C4-2B (cell line): ENCODE measurements around the gene PRND.

ENCODE experiments used
- H3K27ac ChIP-seq: fragments of 450-650 bp; 2 replicates; pipeline ENCODE4 v1.5.1; 2017
- ZFX ChIP-seq: fragments of 450-650 bp; IDR thresholded peaks from 2 replicates; pipeline ENCODE4 v1.6.1; 2017
- TF ChIP-seq, protein P1 (sequence below): fragments of 450-650 bp; conservative IDR thresholded peaks from 2 replicates; pipeline ENCODE4 v1.5.1; 2017; ENCODE audit warnings: mild to moderate bottlenecking

Gene PRND, protein sequence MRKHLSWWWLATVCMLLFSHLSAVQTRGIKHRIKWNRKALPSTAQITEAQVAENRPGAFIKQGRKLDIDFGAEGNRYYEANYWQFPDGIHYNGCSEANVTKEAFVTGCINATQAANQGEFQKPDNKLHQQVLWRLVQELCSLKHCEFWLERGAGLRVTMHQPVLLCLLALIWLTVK

DNA sequence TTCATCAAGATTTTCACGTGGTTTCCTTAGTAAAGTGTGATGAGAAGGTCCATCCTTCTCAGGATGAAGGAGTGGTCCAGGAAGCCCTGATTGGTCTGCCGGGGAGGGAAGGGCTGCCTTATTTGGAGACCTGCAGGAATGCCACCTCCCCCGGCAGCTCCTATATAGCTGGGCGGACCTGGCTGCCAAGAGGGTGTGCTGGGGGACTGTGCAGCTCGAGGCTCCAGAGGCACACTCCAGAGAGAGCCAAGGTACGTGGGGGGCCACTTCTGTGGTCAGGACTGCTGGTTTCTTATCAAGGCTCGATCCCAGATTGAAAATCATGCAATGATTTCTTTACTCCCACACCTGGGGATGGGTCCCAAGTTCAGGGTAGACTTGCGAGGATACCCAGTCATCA is at the start of gene PRND:
PRND (plus strand) TSS at position 191 of the 400 bp plus-strand sequence. CDS start 2,643 bp downstream, outside the sequence.
- H3K27ac ChIP-seq = no peak within 1 kb of the TSS
- no peak for TF ChIP-seq ZFX
- TF ChIP-seq, protein P1, sequence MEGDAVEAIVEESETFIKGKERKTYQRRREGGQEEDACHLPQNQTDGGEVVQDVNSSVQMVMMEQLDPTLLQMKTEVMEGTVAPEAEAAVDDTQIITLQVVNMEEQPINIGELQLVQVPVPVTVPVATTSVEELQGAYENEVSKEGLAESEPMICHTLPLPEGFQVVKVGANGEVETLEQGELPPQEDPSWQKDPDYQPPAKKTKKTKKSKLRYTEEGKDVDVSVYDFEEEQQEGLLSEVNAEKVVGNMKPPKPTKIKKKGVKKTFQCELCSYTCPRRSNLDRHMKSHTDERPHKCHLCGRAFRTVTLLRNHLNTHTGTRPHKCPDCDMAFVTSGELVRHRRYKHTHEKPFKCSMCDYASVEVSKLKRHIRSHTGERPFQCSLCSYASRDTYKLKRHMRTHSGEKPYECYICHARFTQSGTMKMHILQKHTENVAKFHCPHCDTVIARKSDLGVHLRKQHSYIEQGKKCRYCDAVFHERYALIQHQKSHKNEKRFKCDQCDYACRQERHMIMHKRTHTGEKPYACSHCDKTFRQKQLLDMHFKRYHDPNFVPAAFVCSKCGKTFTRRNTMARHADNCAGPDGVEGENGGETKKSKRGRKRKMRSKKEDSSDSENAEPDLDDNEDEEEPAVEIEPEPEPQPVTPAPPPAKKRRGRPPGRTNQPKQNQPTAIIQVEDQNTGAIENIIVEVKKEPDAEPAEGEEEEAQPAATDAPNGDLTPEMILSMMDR = no peak

DNA sequence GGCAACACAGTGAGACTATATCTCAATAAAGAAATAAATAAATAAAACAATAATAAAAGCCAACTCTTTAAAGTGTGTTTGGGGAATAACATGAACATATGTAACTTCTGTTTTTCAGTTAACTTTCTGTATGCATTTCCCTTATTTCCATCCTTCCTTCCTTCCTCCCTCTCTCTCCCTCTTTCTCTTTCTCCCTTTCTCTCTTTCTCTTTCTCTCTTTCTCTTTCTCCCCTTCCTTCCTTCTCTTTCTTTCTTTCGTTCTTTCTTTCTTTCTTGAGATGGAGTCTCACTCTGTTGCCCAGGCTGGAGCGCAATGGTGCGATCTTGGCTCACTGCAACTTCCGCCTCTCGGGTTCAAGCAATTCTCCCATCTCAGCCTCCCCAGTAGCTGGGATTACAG is 48.8 kb upstream of the PRND start:
- no peak overlapping the region for H3K27ac ChIP-seq
- TF ChIP-seq ZFX = no peak
- TF ChIP-seq, protein P1 = no peak

DNA sequence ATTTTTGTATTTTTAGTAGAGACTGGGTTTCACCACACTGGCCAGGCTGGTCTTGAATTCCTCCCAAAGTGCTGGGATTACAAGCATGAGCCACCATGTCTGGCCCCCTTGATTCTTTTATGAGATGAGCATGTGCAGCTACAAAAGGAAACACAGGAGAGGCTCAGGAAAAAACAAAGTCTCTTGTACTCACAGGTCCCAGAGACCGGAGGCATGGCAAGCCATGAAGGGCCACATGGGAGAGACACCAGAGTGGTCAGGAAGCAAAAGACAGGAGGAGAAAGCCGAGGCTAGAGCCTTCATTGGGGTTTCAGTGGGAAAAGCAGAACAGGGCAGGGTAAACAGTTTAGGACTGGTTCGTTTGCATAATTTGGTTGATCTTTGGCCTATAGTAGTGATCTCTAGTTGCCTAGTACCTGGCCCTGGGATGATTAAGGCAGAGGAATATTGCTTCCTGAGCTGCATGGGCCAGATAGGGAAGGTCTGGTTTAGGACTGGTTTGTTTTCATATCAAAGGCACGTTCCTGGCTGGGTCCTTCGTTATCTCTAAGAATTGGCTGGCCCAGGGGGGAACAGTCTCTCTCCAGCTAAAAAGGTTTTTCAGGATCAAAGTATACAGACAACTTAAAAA is 48.2 kb upstream of the PRND start:
- TF ChIP-seq ZFX = no peak
- TF ChIP-seq, protein P1 = no peak
- no peak overlapping the region for H3K27ac ChIP-seq

DNA sequence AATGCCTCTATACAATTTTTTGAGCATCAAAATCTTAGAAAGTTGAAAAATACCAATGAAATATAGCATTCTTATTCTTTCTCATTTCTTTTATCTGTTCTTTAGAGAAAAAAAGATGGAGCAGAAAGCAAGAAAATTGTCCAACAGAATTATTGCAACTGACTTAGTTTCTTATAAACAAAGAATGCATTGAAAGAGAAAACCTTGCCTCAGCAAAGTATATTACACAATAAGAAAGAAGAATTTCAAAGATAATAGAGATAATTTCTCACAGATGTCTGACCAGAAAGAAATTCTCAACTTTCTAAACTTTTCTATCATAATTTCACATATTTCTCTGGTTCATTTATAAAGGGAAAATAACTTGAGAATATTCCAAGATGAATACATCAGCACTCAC is 47.0 kb upstream of the PRND start:
- H3K27ac ChIP-seq = no peak overlapping the region

DNA sequence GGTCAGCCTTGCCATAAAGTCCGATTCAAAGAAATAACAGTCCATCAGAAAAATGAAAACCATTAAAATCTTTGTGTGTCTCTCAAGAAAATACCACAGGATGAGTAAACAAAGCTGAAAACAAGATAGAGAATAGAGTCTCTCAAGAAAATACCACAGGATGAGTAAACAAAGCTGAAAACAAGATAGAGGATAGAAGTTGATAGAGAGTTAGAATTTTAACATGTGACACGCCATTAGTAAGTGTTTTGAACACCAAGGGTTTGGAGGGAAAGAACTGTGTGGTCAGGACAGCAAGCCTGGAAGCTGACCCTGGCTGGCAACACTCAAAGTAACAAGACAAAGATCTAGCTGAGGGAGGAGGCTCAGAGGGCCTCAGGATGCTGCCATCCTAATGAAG is 43.9 kb upstream of the PRND start:
- TF ChIP-seq, protein P1 = no peak
- no peak for TF ChIP-seq ZFX
- H3K27ac ChIP-seq = no peak overlapping the region

More for the DNA sequence above, 47.0 kb upstream of the PRND start:
- no peak for TF ChIP-seq ZFX
- TF ChIP-seq, protein P1 = no peak

DNA sequence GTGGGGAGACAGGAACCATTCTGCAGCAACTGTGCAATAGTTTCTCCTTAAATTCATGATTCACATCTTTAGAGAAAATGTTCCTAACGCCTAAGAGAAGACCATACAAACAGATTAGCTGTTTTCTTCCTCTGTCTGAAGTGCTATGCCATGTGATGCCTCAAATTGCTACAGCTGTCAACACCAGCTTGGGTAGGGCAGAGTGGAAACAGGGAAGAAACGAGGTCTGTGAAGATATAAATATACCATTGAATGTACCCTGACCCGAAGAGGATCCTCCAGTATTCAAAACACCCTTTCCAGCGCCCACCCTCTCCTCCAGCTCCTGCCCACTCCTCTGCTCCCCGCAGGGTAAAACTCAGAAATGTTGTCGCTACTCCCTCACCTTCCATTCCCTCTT is 40.3 kb upstream of the PRND start:
- no peak overlapping the region for H3K27ac ChIP-seq
- TF ChIP-seq, protein P1 = no peak
- no peak for TF ChIP-seq ZFX

DNA sequence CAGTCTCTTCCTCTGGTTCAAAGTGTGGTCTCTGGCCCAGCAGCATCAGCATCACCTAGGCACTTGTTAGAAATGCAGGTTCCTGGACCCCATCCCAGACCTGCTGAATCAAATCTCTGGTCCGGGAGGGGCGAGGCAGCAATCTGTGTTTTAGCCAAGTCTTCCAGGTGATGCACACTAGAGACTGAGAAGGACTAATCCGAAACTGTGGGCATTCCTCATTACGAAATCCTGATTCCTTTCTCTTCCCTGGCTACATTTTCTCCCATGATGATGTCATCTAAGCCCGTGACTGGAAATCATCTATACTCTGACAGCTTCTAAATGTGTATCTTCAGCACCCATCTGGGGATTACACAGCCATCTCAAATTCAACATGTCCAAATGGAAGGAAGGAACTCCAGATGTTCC is 39.7 kb upstream of the PRND start:
- TF ChIP-seq, protein P1 = no peak
- no peak for TF ChIP-seq ZFX
- H3K27ac ChIP-seq = no peak overlapping the region
